Neural progenitor cell (in vitro differentiated cells): Measurements from ENCODE around the gene SAA4. TPM values are rescaled to one million over a fixed set of nuclear protein-coding genes. Genes with fewer than 3 reads are reported as not detected.
"Not testable (repeated sequence)": the region's sequence is repeated elsewhere in the genome, so short reads cannot be mapped to it uniquely, and the experiment has no call there.

ENCODE experiments used
- DNase-seq: peaks from one replicate; pipeline ENCODE4 v3.0.0-alpha.2; 2016; ENCODE audit warnings: low spot score
- H2AFZ ChIP-seq: fragments of 200-600 bp; sonication (generic); replicated peaks from 2 replicates; pipeline ENCODE4 v1.6.1; 2016; ENCODE audit warnings: antibody characterized with exemption
- H3F3A ChIP-seq: fragments of 200-600 bp; sonication (generic); 2 replicates; pipeline ENCODE4 v1.6.1; 2016; ENCODE audit warnings: antibody characterized with exemption, low read depth
- H3K27ac ChIP-seq: fragments of 200-600 bp; sonication (generic); 2 replicates; pipeline ENCODE4 v1.5.1; 2016; ENCODE audit warnings: mild to moderate bottlenecking
- H3K27me3 ChIP-seq: fragments of 200-600 bp; sonication (generic); 2 replicates; pipeline ENCODE4 v1.6.1; 2016; ENCODE audit warnings: mild to moderate bottlenecking, moderate library complexity
- H3K36me3 ChIP-seq: fragments of 200-600 bp; sonication (generic); 2 replicates; pipeline ENCODE4 v1.5.1; 2016
- H3K4me1 ChIP-seq: fragments of 200-600 bp; sonication (generic); 2 replicates; pipeline ENCODE4 v1.6.1; 2016; ENCODE audit warnings: mixed run types
- H3K4me2 ChIP-seq: fragments of 200-600 bp; sonication (generic); 2 replicates; pipeline ENCODE4 v1.6.1; 2016
- H3K4me3 ChIP-seq: fragments of 200-600 bp; sonication (generic); 2 replicates; pipeline ENCODE4 v1.5.1; 2016
- H3K79me2 ChIP-seq: fragments of 200-600 bp; sonication (generic); 2 replicates; pipeline ENCODE4 v1.6.1; 2016; ENCODE audit warnings: low read depth
- H3K9ac ChIP-seq: fragments of 200-600 bp; sonication (generic); 2 replicates; pipeline ENCODE4 v1.6.1; 2016
- H3K9me3 ChIP-seq: fragments of 200-600 bp; sonication (generic); 2 replicates; pipeline ENCODE4 v1.5.1; 2016; ENCODE audit warnings: low read depth
- H4K20me1 ChIP-seq: fragments of 200-600 bp; sonication (generic); 2 replicates; pipeline ENCODE4 v1.6.1; 2016; ENCODE audit warnings: low read depth
- H3K27ac Mint-ChIP-seq: 3 replicates; pipeline ENCODE4 v1.8.0; 2021; ENCODE audit warnings: mixed read lengths
- H3K27me3 Mint-ChIP-seq: 2 replicates; pipeline ENCODE4 v1.8.0; 2022; ENCODE audit warnings: low read depth, mild to moderate bottlenecking, inconsistent platforms, moderate library complexity, mixed read lengths; ENCODE audit not compliant: insufficient read depth
- H3K36me3 Mint-ChIP-seq: 3 replicates; pipeline ENCODE4 v1.8.0; 2021; ENCODE audit warnings: mixed read lengths
- H3K4me1 Mint-ChIP-seq: 3 replicates; pipeline ENCODE4 v1.8.0; 2021; ENCODE audit warnings: mixed read lengths
- H3K4me3 Mint-ChIP-seq: 3 replicates; pipeline ENCODE4 v1.8.0; 2021; ENCODE audit warnings: mild to moderate bottlenecking, moderate library complexity, mixed read lengths
- H3K9me3 Mint-ChIP-seq: 3 replicates; pipeline ENCODE4 v1.8.0; 2020; ENCODE audit warnings: mixed read lengths
- CTCF ChIP-seq: fragments of 200-600 bp; sonication (generic); IDR thresholded peaks from 2 replicates; pipeline ENCODE4 v1.5.1; 2017; ENCODE audit warnings: antibody characterized with exemption, mild to moderate bottlenecking
- EZH2 ChIP-seq: fragments of 200-600 bp; sonication (generic); IDR thresholded peaks from 2 replicates; pipeline ENCODE4 v1.6.1; 2017; ENCODE audit warnings: antibody characterized with exemption, mild to moderate bottlenecking, moderate library complexity
- EZH2phosphoT487 ChIP-seq: fragments of 200-600 bp; sonication (generic); IDR thresholded peaks from 2 replicates; pipeline ENCODE4 v1.6.1; 2017; ENCODE audit warnings: antibody characterized with exemption
- total RNA-seq: library from RNA; depleted of rRNA; stranded (reverse); fragments of >200 nt; gene quantifications from 2 replicates; pipeline ENCODE4 v1.2.3, GENCODE V29; 2015; ENCODE audit warnings: low replicate concordance

SAA4 gene
- total RNA-seq, 1 donor from 2014 or later, result not detected

GRCh38 chr11:18204771-18205170, 31.8 kb downstream of the SAA4 start:
- Histone ChIP-seq H2AFZ (no peak overlapping the region), H3K4me2 (no peak overlapping the region), H3K36me3 (no peaks in the 10 kb centered on the region), H3K9ac (no peak overlapping the region), H3K79me2 (no peaks in the 10 kb centered on the region), H3K27ac (no peak overlapping the region), H4K20me1 (no peaks in the 10 kb centered on the region), H3K9me3 (no peaks in the 10 kb centered on the region), H3K4me1 (no peaks in the 10 kb centered on the region), H3K27me3 (no peaks in the 10 kb centered on the region), H3K4me3 (no peak overlapping the region), H3F3A (no peaks in the 10 kb centered on the region)
- no peak for TF ChIP-seq EZH2
- no peak for TF ChIP-seq CTCF
- no peak for TF ChIP-seq EZH2phosphoT487
- H3K27me3 Mint-ChIP-seq, result peaks cover 8% of the 10 kb centered on the region
- H3K4me3 Mint-ChIP-seq, result no peak overlapping the region
- no peaks in the 10 kb centered on the region for H3K4me1 Mint-ChIP-seq
- no peak overlapping the region for H3K27ac Mint-ChIP-seq
- DNase-seq, result no peak
- H3K9me3 Mint-ChIP-seq, result peaks cover 2% of the 10 kb centered on the region
- H3K36me3 Mint-ChIP-seq, result no peaks in the 10 kb centered on the region

- H3K9me3 ChIP-seq, result no peaks in the 10 kb centered on the region
- H3K27me3 ChIP-seq, result no peaks in the 10 kb centered on the region
- Mint-ChIP-seq H3K27me3 (peaks cover 8% of the 10 kb centered on the region), H3K9me3 (peaks cover 2% of the 10 kb centered on the region), H3K36me3 (no peaks in the 10 kb centered on the region), H3K4me1 (no peaks in the 10 kb centered on the region), H3K27ac (no peak overlapping the region), H3K4me3 (no peak overlapping the region)
- H3K36me3 ChIP-seq, result no peaks in the 10 kb centered on the region
- H2AFZ ChIP-seq, result peak overlapping the region; percentile 79
- DNase-seq, result no peak
- no peak overlapping the region for H3K4me2 ChIP-seq
- H3K79me2 ChIP-seq, result no peaks in the 10 kb centered on the region
- H3K4me1 ChIP-seq, result no peaks in the 10 kb centered on the region
- TF ChIP-seq EZH2phosphoT487, result no peak
- no peak for TF ChIP-seq CTCF
- TF ChIP-seq EZH2, result no peak
- no peaks in the 10 kb centered on the region for H4K20me1 ChIP-seq
- no peaks in the 10 kb centered on the region for H3F3A ChIP-seq
- no peak overlapping the region for H3K27ac ChIP-seq
- no peak overlapping the region for H3K4me3 ChIP-seq
- H3K9ac ChIP-seq, result no peak overlapping the region
Measured at GRCh38 chr11:18204220-18204619, 32.4 kb downstream of the SAA4 start.

- Mint-ChIP-seq H3K27ac (no peak overlapping the region), H3K9me3 (peaks cover 2% of the 10 kb centered on the region), H3K4me3 (no peak overlapping the region), H3K27me3 (peaks cover 8% of the 10 kb centered on the region), H3K4me1 (no peaks in the 10 kb centered on the region), H3K36me3 (no peaks in the 10 kb centered on the region)
- no peaks in the 10 kb centered on the region for H3K9me3 ChIP-seq
- peak; percentile 70 for TF ChIP-seq CTCF
- TF ChIP-seq EZH2, result no peak
- TF ChIP-seq EZH2phosphoT487, result no peak
- H3K36me3 ChIP-seq, result no peaks in the 10 kb centered on the region
- no peaks in the 10 kb centered on the region for H3K79me2 ChIP-seq
- H3K9ac ChIP-seq, result no peak overlapping the region
- H2AFZ ChIP-seq, result peak overlapping the region; percentile 79
- H3K4me2 ChIP-seq, result no peak overlapping the region
- no peaks in the 10 kb centered on the region for H3K4me1 ChIP-seq
- no peaks in the 10 kb centered on the region for H4K20me1 ChIP-seq
- no peaks in the 10 kb centered on the region for H3F3A ChIP-seq
- no peak overlapping the region for H3K27ac ChIP-seq
- no peak overlapping the region for H3K4me3 ChIP-seq
- H3K27me3 ChIP-seq, result no peaks in the 10 kb centered on the region
- peak; percentile 80 for DNase-seq
Measured at GRCh38 chr11:18203723-18204122, 32.9 kb downstream of the SAA4 start.

- not testable (repeated sequence) for H3K9ac ChIP-seq, H3K4me3 ChIP-seq, H3K4me2 ChIP-seq, H4K20me1 ChIP-seq, H3K9me3 ChIP-seq, DNase-seq, H2AFZ ChIP-seq, H3K36me3 ChIP-seq, H3K27ac Mint-ChIP-seq, H3F3A ChIP-seq, H3K36me3 Mint-ChIP-seq, H3K4me3 Mint-ChIP-seq, H3K27me3 Mint-ChIP-seq, H3K27ac ChIP-seq, H3K79me2 ChIP-seq, H3K4me1 ChIP-seq, H3K27me3 ChIP-seq, H3K9me3 Mint-ChIP-seq, H3K4me1 Mint-ChIP-seq
Measured at GRCh38 chr11:18197738-18198137, 38.9 kb downstream of the SAA4 start.
